GM23338 (cell line): ENCODE measurements around the gene AK9.

ENCODE experiments used
- CREB1 ChIP-seq: fragments of 250-450 bp; sonication (Bioruptor Pico); IDR thresholded peaks from 2 replicates; pipeline ENCODE4 v1.5.0; 2020; ENCODE audit warnings: low read depth, mild to moderate bottlenecking, moderate library complexity
- EZH2 ChIP-seq: fragments of 200-600 bp; sonication (generic); IDR thresholded peaks from one replicate; pipeline ENCODE4 v1.8.0; 2017; ENCODE audit warnings: antibody characterized with exemption, mild to moderate bottlenecking, low read depth; ENCODE audit not compliant: unreplicated experiment
- EZH2phosphoT487 ChIP-seq: fragments of 200-600 bp; sonication (generic); IDR thresholded peaks from one replicate; pipeline ENCODE4 v1.8.1; 2018; ENCODE audit warnings: antibody characterized with exemption; ENCODE audit not compliant: unreplicated experiment
- JUNB ChIP-seq: IDR thresholded peaks from one replicate; pipeline ENCODE4 v1.6.1; 2016; ENCODE audit warnings: antibody characterized with exemption; ENCODE audit not compliant: unreplicated experiment
- POLR2AphosphoS5 ChIP-seq: IDR thresholded peaks from 2 replicates; pipeline ENCODE4 v1.6.1; 2016; ENCODE audit warnings: antibody characterized with exemption, low read depth
- ZNF114 ChIP-seq: fragments of 250-450 bp; sonication (Bioruptor Pico); IDR thresholded peaks from 2 replicates; pipeline ENCODE4 v1.5.0; 2020; ENCODE audit warnings: mild to moderate bottlenecking, moderate library complexity
- TF ChIP-seq, protein P1 (sequence below), 2 experiments: fragments of 200-600 bp in 1 of 2; sonication (generic) in 1 of 2; conservative IDR thresholded peaks; 2 replicates each; pipeline versions ENCODE4 v1.5.1 to v1.6.1; 2016 to 2017; ENCODE audit warnings: antibody characterized with exemption in 2 of 2, low read depth in 2 of 2, mild to moderate bottlenecking in 2 of 2, moderate library complexity in 1 of 2
- TF ChIP-seq, protein P2 (sequence below): IDR thresholded peaks from one replicate; pipeline ENCODE4 v1.6.1; 2018; ENCODE audit warnings: antibody characterized with exemption; ENCODE audit not compliant: unreplicated experiment
- TF ChIP-seq, protein P3 (sequence below): IDR thresholded peaks from 2 replicates; pipeline ENCODE4 v1.6.1; 2016; ENCODE audit warnings: antibody characterized with exemption
- TF ChIP-seq, protein P4 (sequence below): fragments of 250-450 bp; sonication (Bioruptor Pico); IDR thresholded peaks from 2 replicates; pipeline ENCODE4 v1.5.0; 2020; ENCODE audit warnings: mild to moderate bottlenecking, moderate library complexity

DNA sequence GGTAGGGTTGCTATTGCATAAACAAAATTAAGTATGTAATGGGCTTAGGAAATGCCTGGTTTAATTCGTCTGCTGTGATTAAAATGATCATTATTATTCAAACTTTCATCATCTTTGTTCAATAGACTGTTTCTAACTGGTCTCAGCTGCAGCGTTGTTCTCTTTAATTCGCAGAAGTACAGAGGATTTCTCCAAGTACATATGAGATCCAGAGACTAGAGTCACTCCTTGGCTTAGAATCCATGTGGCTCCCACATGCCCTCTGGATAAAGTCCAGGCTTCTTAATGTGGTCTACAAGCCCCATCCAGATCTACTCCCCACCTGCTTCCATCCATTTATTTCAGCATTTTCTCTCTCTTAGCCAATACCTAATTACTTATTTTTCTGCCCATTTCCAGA lies 206.9 kb downstream of the AK9 start:
- no peak for TF ChIP-seq JUNB
- TF ChIP-seq POLR2AphosphoS5: no peak
- TF ChIP-seq, protein P1, sequence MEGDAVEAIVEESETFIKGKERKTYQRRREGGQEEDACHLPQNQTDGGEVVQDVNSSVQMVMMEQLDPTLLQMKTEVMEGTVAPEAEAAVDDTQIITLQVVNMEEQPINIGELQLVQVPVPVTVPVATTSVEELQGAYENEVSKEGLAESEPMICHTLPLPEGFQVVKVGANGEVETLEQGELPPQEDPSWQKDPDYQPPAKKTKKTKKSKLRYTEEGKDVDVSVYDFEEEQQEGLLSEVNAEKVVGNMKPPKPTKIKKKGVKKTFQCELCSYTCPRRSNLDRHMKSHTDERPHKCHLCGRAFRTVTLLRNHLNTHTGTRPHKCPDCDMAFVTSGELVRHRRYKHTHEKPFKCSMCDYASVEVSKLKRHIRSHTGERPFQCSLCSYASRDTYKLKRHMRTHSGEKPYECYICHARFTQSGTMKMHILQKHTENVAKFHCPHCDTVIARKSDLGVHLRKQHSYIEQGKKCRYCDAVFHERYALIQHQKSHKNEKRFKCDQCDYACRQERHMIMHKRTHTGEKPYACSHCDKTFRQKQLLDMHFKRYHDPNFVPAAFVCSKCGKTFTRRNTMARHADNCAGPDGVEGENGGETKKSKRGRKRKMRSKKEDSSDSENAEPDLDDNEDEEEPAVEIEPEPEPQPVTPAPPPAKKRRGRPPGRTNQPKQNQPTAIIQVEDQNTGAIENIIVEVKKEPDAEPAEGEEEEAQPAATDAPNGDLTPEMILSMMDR (conservative IDR thresholded peaks at IDR 0.05; ENCODE audit: low read depth in 2 of 2): no peak
- TF ChIP-seq, protein P2, sequence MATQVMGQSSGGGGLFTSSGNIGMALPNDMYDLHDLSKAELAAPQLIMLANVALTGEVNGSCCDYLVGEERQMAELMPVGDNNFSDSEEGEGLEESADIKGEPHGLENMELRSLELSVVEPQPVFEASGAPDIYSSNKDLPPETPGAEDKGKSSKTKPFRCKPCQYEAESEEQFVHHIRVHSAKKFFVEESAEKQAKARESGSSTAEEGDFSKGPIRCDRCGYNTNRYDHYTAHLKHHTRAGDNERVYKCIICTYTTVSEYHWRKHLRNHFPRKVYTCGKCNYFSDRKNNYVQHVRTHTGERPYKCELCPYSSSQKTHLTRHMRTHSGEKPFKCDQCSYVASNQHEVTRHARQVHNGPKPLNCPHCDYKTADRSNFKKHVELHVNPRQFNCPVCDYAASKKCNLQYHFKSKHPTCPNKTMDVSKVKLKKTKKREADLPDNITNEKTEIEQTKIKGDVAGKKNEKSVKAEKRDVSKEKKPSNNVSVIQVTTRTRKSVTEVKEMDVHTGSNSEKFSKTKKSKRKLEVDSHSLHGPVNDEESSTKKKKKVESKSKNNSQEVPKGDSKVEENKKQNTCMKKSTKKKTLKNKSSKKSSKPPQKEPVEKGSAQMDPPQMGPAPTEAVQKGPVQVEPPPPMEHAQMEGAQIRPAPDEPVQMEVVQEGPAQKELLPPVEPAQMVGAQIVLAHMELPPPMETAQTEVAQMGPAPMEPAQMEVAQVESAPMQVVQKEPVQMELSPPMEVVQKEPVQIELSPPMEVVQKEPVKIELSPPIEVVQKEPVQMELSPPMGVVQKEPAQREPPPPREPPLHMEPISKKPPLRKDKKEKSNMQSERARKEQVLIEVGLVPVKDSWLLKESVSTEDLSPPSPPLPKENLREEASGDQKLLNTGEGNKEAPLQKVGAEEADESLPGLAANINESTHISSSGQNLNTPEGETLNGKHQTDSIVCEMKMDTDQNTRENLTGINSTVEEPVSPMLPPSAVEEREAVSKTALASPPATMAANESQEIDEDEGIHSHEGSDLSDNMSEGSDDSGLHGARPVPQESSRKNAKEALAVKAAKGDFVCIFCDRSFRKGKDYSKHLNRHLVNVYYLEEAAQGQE: no peak
- TF ChIP-seq EZH2phosphoT487: no peak
- TF ChIP-seq EZH2: no peak
- no peak for TF ChIP-seq CREB1 (CRISPR knock-in tag)
- TF ChIP-seq ZNF114 (CRISPR knock-in tag): no peak
- TF ChIP-seq, protein P3, sequence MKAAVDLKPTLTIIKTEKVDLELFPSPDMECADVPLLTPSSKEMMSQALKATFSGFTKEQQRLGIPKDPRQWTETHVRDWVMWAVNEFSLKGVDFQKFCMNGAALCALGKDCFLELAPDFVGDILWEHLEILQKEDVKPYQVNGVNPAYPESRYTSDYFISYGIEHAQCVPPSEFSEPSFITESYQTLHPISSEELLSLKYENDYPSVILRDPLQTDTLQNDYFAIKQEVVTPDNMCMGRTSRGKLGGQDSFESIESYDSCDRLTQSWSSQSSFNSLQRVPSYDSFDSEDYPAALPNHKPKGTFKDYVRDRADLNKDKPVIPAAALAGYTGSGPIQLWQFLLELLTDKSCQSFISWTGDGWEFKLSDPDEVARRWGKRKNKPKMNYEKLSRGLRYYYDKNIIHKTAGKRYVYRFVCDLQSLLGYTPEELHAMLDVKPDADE: no peak
- TF ChIP-seq, protein P4, sequence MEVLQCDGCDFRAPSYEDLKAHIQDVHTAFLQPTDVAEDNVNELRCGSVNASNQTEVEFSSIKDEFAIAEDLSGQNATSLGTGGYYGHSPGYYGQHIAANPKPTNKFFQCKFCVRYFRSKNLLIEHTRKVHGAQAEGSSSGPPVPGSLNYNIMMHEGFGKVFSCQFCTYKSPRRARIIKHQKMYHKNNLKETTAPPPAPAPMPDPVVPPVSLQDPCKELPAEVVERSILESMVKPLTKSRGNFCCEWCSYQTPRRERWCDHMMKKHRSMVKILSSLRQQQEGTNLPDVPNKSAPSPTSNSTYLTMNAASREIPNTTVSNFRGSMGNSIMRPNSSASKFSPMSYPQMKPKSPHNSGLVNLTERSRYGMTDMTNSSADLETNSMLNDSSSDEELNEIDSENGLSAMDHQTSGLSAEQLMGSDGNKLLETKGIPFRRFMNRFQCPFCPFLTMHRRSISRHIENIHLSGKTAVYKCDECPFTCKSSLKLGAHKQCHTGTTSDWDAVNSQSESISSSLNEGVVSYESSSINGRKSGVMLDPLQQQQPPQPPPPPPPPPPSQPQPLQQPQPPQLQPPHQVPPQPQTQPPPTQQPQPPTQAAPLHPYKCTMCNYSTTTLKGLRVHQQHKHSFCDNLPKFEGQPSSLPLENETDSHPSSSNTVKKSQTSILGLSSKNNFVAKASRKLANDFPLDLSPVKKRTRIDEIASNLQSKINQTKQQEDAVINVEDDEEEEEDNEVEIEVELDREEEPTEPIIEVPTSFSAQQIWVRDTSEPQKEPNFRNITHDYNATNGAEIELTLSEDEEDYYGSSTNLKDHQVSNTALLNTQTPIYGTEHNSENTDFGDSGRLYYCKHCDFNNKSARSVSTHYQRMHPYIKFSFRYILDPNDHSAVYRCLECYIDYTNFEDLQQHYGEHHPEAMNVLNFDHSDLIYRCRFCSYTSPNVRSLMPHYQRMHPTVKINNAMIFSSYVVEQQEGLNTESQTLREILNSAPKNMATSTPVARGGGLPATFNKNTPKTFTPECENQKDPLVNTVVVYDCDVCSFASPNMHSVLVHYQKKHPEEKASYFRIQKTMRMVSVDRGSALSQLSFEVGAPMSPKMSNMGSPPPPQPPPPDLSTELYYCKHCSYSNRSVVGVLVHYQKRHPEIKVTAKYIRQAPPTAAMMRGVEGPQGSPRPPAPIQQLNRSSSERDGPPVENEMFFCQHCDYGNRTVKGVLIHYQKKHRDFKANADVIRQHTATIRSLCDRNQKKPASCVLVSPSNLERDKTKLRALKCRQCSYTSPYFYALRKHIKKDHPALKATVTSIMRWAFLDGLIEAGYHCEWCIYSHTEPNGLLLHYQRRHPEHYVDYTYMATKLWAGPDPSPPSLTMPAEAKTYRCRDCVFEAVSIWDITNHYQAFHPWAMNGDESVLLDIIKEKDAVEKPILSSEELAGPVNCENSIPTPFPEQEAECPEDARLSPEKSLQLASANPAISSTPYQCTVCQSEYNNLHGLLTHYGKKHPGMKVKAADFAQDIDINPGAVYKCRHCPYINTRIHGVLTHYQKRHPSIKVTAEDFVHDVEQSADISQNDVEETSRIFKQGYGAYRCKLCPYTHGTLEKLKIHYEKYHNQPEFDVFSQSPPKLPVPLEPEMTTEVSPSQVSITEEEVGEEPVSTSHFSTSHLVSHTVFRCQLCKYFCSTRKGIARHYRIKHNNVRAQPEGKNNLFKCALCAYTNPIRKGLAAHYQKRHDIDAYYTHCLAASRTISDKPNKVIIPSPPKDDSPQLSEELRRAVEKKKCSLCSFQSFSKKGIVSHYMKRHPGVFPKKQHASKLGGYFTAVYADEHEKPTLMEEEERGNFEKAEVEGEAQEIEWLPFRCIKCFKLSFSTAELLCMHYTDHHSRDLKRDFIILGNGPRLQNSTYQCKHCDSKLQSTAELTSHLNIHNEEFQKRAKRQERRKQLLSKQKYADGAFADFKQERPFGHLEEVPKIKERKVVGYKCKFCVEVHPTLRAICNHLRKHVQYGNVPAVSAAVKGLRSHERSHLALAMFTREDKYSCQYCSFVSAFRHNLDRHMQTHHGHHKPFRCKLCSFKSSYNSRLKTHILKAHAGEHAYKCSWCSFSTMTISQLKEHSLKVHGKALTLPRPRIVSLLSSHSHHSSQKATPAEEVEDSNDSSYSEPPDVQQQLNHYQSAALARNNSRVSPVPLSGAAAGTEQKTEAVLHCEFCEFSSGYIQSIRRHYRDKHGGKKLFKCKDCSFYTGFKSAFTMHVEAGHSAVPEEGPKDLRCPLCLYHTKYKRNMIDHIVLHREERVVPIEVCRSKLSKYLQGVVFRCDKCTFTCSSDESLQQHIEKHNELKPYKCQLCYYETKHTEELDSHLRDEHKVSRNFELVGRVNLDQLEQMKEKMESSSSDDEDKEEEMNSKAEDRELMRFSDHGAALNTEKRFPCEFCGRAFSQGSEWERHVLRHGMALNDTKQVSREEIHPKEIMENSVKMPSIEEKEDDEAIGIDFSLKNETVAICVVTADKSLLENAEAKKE (CRISPR knock-in tag): no peak
